Measurements from ENCODE around the gene IDH3B.
"Not testable (repeated sequence)": the region's sequence is repeated elsewhere in the genome, so short reads cannot be mapped to it uniquely, and the experiment has no call there.

IDH3B gene

DNA sequence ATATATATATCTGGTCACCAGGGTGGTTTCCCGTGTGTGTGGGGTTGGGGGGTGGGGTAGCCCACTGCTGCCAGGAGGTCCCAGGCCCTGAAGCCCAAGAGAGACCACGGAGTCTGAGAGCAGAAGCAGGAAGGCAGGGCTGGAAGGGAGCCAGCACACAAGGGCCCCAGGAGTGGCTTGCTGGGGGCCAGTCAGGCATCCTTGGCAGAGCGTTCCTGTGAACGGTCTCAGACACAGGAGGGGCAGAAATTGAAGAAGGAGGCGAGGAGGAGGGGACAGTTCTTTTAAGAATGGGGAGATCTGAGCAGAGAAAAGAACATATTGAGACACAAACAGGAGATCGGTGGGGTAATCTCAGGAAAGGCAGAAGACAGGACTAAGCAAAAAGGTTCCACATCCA, 26.7 kb upstream of the IDH3B start:
- TF ChIP-seq, protein P1, sequence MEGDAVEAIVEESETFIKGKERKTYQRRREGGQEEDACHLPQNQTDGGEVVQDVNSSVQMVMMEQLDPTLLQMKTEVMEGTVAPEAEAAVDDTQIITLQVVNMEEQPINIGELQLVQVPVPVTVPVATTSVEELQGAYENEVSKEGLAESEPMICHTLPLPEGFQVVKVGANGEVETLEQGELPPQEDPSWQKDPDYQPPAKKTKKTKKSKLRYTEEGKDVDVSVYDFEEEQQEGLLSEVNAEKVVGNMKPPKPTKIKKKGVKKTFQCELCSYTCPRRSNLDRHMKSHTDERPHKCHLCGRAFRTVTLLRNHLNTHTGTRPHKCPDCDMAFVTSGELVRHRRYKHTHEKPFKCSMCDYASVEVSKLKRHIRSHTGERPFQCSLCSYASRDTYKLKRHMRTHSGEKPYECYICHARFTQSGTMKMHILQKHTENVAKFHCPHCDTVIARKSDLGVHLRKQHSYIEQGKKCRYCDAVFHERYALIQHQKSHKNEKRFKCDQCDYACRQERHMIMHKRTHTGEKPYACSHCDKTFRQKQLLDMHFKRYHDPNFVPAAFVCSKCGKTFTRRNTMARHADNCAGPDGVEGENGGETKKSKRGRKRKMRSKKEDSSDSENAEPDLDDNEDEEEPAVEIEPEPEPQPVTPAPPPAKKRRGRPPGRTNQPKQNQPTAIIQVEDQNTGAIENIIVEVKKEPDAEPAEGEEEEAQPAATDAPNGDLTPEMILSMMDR (IDR thresholded peaks at IDR 0.05; ENCODE audit: borderline replicate concordance, control extremely low read depth, extremely low read depth, insufficient read depth, missing control alignments) = no peak
- DNase-seq (ENCODE audit: low spot score) = no peak
- in situ Hi-C loops (cut with MboI; ENCODE audit: low sequenced_read_pairs, unreplicated experiment) = no loop called here

DNA sequence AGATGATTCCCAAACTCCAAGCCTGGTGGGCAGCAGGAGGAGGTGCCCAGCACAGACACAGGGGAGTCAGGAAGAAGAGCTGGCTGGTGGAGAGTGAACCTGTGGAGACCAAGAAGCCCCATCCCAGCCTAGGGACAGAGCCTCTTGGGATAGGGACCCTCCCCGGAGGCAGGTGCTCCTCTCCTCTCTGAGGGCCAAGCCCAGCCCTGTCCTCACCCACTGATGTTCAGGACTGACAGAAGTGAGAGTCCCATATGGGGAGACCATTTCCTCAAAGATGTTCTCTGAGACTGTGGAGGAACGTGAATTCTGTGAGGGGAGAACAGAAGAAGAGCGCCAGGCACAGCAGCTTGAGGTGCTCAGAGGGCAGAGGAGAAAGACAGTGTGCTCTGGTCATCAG, 26.2 kb upstream of the IDH3B start:
- in situ Hi-C loops (cut with MboI; ENCODE audit: low sequenced_read_pairs, unreplicated experiment) = no loop called here
- TF ChIP-seq, protein P1 (IDR thresholded peaks at IDR 0.05; ENCODE audit: borderline replicate concordance, control extremely low read depth, extremely low read depth, insufficient read depth, missing control alignments) = no peak
- no peak for DNase-seq (ENCODE audit: low spot score)

DNA sequence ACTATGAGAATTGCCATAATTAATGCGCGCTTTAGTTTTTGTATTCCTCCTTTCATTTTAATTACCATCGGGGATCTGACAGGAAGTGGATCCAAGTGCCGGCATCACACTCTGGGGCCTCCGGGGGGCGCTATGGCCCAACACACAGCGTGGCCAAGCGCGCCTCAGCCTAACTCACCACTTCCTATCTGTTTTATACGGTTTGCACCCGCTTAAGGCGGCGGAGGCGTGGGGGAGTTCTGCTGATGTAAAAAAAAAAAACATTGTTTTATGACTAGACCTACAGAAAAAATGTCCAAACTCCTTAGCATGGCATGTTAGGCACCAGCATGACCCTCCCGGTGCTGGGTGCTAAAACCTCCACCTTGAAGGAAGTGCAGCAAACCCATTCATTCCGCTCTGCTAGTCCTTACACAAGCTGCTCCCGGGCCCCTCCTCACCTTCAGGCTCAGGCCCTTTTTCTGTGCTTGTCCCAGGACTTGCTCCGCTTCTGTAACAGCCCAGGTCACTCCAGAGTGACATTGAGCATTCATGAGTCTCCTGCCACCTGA, 24.1 kb upstream of the IDH3B start:
- peak; percentile 78 for DNase-seq (ENCODE audit: low spot score)
- in situ Hi-C loops (cut with MboI; ENCODE audit: low sequenced_read_pairs, unreplicated experiment) = no loop called here
- TF ChIP-seq, protein P1 (IDR thresholded peaks at IDR 0.05; ENCODE audit: borderline replicate concordance, control extremely low read depth, extremely low read depth, insufficient read depth, missing control alignments) = peak; percentile 62

DNA sequence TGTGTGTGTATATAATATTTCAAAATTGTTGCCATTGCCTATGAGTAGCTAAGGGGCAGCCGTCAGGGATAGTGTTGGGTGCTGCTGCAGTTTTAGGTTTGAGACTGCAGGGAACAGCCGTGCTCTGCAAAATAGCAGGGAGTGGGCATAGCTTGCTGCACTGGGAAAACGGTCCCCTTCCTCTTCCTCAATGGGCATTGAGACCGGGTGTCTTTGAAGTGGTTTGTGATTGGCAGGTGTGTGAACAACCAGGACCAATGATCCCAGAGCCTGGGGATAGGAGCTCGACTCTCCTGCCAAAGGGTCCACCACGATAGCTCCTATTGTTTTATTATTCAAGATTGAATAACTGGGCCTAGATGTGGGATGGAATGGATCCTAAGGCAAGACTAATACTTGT, 23.5 kb upstream of the IDH3B start:
- no peak for DNase-seq (ENCODE audit: low spot score)
- in situ Hi-C loops (cut with MboI; ENCODE audit: low sequenced_read_pairs, unreplicated experiment) = no loop called here
- TF ChIP-seq, protein P1 (IDR thresholded peaks at IDR 0.05; ENCODE audit: borderline replicate concordance, control extremely low read depth, extremely low read depth, insufficient read depth, missing control alignments) = no peak

DNA sequence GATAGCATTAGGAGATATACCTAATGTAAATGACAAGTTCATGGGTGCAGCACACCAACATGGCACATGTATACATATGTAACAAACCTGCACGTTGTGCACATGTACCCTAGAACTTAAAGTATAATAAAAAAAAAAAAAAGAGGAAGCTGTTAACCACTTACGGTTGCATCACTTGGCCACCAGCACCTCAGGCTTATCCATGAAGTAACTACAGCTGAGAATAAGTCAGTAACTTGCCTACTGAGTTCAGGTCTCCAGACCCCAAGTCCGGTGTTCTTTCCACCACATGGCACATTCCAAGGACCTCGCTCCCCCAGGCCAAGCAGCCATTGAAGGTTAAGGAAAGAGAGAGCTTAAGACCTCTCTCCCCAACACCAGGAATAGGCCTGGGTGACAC, 20.8 kb upstream of the IDH3B start:
- in situ Hi-C loops (cut with MboI; ENCODE audit: low sequenced_read_pairs, unreplicated experiment); DNase-seq (ENCODE audit: low spot score): not testable (repeated sequence)

DNA sequence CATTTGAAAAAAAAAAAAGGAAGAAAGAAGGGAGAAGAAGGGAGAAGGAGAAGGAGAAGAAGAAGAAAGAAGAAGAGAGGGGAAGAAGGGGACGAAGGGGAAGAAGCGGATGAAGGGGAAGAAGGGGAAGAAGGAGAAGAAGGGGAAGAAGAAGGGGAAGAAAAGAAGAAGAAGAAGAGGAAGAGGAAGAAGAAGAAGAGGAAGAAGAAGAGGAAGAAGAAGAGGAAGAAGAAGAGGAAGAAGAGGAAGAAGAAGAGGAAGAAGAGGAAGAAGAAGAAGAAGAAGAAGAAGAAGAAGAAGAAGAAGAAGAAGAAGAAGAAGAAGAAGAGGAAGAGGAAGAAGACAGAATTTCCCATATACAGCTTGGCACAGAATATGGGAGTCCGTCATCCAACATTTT, 18.0 kb upstream of the IDH3B start:
- in situ Hi-C loops (cut with MboI; ENCODE audit: low sequenced_read_pairs, unreplicated experiment); DNase-seq (ENCODE audit: low spot score): not testable (repeated sequence)

DNA sequence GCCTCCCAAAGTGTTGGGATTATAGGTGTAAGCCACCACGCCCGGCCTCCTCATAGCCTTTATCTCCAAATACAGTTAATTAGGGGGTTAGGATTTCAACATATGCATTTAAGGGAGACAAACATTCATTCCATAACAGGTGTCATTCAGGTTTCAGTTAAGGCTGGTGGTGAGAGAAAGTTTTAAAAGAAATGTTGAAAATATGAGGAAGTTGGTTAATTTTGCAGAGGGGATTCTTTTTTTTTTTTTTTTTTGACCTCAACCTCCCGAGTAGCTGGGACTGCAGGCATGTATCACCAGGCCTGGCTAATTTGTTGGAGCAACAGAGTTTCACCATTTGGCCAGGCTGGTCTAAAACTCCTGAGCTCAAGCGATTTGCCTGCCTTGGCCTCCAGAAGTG, 16.0 kb upstream of the IDH3B start:
- no peak for DNase-seq (ENCODE audit: low spot score)
- in situ Hi-C loops (cut with MboI; ENCODE audit: low sequenced_read_pairs, unreplicated experiment) = no loop called here
- TF ChIP-seq, protein P1 (IDR thresholded peaks at IDR 0.05; ENCODE audit: borderline replicate concordance, control extremely low read depth, extremely low read depth, insufficient read depth, missing control alignments) = no peak

DNA sequence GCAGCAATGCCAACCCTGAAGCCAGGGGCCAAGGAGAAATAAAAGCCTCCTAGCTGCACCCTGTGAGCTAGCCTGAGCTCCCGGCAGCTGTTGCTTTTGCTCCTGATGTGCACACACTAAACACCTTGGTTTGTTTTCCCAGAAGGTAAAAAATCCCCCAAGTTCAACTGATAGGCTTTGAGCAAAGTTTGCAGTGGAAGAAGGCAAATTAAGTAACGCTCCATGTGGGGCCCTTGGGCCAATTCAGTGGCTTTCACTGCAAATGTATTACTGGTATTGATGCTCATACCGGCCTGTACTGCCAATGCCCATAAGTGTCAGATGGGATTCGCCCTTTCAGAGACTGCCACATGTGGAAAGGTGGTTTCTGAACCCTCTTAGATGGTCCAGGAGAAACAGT, 9.4 kb upstream of the IDH3B start:
- in situ Hi-C loops (cut with MboI; ENCODE audit: low sequenced_read_pairs, unreplicated experiment) = no loop called here
- TF ChIP-seq, protein P1 (IDR thresholded peaks at IDR 0.05; ENCODE audit: borderline replicate concordance, control extremely low read depth, extremely low read depth, insufficient read depth, missing control alignments) = no peak

More for the DNA sequence above, 9.4 kb upstream of the IDH3B start:
- no peak for DNase-seq (ENCODE audit: low spot score)

All from GM13976 (cell line).